RPMI8226 (cell line): Measurements from ENCODE around the gene ZDHHC4.
A peak's percentile ranks its signal among the peaks of the same experiment; 100 is the strongest.
"Not testable (repeated sequence)": the region's sequence is repeated elsewhere in the genome, so short reads cannot be mapped to it uniquely, and the experiment has no call there.

Experiments
- DNase-seq: peaks from one replicate; pipeline ENCODE4 v3.0.0-alpha.2; 2015

The ZDHHC4 gene

DNA sequence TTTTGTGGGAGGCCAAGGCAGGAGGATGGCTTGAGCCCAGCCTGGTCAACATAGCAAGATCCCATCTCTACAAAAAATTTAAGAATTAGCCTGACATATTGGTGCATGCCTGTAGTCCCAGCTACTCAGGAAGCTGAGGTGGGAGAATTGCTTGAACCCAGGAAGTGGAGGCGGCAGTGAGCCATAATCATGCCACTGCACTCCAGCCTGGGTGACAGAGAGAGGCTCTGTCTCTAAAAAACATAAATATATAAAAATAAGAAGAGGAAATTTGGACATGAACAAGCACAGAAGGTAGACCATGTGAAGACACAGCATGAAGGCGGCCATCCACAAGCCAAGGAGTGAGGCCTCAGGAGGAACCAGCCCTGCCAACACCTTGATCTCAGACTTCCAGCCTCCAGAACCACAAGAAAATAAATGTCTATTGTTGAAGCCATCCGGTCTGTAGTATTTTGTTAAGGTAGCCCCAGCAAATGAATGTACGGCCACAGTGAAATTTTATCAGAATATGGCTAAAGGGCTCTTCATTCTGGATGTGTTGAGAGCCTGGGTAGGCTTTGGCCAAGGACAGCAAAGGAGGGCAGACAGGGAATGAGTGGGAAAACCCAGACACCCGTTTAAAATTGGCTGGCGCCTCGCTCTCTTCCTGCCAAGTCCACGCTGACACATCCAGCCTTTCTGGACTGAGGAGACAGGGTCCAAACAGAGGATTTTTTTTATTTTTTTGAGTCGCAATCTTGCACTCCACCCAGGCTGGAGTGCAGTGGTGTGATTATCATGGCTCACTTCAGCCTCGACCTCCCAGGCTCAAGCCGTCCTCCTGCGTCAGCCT, 13.1 kb upstream of the ZDHHC4 start:
- DNase-seq: no peak

DNA sequence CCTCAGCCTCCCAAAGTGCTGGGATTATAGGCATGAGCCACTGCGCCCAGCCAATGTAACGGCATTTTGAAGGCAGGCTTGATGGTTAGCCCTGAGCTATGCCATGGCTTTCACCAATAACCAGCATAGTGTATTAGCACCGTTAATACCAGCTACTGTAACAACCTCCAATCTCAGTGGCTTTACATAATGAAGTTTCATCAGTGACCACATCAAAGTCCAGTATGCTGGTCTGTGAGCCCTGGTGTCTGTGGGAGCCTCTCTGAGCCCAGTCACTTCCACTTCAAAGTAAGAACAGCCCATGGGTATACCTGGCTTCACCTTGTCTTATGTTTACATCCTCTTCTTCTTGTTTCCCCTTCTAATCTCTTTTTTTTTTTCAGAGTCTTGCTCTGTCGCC, 11.6 kb upstream of the ZDHHC4 start:
- DNase-seq: no peak

DNA sequence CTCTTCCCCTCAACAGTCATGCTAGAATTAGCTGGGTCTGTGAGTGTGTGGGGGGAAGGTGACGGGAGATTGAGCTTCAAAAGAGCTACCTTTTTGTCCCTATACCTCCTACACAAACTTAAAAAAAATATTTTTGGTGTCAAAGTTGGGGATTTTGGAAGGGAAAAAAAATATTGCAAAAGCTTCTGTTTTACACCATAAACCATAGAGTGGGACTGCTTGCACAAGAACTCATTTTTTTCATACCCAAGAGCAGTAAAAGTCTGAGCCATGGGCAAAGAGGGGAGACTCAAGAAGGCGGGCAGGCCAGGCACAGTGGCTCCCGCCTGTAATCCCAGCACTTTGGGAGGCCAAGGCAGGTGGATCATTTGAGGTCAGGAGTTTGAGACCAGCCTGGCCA, 9.4 kb upstream of the ZDHHC4 start:
- DNase-seq: no peak

DNA sequence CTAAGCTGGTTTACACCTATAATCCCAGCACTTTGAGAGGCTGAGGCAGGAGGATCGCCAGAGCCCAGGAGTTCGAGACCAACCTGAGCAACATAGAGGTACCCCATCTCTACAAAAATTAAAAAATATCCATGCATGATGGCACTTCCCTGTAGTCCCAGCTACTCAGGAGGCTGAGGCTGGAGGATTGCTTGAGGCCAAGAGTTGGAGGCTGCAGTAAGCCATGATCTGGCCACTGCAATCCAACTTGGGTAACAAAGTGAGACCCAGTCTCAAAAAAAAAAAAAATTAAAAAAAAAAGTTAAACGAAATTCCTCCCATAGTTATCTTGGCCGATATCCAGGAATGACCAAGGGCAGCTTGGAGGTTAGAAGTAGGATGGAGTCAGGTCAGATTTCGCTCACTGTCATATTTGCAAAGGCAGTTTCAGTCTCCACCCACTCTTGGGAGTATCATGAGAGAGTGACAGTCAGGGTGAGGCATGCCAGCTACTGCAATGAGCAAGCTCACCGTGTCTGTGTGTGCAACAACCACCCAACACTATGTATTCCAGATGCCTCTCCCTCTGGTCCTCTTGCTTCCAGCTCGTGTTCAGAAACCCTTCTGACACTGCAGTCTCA, 6.0 kb upstream of the ZDHHC4 start:
- DNase-seq: peak; percentile 56

DNA sequence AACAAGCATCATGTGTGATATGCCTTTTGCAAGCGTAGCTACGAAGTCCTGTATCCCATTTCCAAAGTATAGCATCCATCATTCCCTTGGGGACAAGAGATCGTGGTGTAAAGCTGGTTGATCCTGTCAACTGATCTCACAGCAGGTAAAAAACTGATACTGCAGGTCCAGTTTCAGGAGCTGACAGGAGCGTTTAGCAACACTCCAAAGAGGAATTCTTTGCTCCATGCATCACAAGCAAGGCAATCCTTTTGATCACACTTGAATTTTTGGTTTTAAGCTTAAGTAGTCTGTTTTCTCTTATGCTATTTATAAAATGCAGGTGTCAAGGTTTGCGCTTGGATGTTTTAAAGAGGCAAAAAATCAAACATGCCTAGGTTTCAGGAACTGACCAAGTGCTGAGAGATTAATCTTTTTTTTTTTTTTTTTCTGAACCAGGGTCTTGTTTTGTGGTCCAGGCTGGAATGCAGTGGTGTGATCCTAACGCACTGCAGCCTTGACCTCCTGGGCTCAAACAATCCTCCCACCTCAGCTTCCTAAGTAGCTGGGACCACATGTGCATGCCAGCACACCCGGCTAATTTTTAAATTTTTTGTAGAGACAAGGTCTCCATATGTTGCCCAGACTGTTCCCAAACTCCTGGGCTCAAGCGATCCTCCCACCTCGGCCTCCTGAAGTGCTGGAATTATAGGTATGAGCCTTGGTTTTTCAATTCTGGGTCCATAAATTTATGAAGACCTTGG, 1.8 kb upstream of the ZDHHC4 start:
- DNase-seq: no peak

DNA sequence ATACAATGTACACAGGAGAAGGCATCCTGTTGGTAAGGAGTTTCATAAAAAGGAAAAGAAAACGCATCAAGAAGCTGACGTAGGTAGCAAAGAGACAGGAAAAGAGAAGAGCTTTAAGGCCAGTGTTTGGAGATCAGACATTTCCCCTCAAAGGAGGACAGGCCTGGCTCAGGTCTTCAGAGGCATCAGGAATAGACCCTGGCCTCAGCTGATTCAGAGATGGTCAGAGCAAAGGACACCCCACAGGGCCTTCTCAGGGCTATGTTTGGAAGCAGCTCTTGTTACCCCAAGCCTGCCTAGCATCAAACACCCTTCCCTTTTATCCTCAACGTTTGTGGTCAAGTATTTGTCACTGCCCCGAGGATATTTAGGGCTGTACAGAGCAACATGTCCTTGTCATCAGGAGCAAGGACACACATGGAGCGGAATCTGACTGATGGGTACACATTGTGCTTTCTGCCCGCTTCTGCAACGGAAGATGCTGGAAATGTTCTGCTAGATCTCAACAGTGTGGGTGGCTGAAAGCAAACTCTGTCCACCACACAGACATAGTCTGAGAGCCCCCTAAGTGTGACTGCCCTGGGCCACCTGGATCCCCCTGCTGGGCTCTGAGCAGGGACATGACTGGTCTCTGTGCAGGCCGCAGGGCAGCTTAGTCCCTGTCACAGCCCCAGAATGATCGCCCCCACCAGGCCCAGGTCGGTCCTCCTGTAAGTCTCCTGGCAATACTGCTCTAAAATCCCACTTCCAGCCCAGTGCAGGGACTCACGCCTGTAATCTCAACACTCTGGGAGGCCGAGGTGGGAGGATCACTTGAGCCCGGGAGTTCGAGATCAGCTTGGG, 1.0 kb upstream of the ZDHHC4 start:
- DNase-seq: no peak

DNA sequence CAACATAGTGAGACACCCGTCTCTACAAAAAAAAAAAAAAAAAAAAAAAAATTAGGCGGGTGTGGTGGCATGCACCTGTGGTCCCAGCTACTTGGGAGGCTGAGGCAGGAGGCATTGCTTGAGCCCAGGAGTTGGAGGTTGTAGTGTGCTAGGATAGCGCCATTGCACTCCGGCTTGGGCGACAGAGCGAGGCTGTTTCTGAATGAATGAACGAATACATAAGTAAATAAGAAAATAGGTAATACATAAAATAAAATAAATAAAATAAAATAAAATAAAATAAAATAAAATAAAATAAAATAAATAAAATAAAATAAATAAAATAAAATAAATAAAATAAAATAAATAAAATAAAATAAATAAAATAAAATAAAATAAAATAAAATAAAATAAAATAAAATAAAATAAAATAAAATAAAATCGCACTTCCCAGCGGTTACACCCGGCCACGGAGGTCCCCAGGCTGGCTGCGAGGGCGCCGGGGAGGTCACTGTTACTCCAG, 336 bp upstream of the ZDHHC4 start:
- DNase-seq: peak; percentile 35

DNA sequence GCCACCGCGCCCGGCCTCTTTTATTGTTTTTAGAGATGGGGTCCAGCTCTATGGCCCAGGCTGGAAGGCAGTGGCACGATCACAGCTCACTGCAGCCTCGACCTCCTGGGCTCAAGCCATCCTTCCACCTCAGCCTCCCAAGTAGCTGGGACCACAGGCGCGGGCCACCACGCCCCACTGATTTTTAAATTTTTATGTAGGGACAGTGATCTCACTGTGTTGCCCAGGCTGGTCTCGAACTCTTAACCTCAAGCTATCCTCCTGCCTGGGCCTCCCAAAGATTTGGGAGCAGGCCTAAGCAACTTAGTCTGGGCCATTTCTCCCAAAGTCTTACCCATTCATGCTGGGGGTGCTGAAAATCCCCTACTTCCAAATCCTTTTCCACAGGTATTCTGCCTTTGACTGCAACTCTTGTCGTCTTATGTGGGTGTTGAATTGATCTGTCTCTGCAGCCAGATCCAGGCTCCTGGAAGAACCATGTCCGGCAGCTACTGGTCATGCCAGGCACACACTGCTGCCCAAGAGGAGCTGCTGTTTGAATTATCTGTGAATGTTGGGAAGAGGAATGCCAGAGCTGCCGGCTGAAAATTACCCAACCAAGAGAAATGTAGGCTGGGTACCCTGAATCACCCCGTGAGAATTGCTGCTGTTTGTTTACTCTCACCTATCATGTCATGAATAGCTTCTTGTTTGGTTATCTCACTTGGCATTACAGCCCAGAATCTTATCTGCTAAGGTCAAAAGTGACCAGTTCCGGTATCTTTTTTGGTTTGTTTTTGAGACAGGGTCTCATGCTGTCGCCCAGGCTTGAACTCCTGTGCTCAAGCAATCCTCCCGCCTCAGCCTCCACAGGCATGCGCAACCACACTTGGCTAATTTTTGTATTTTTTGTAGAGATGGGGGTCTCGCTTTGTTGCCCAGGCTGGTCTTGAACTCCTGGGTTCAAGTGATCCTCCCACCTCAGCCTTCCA, 1.1 kb downstream of the ZDHHC4 start:
- no peak for DNase-seq

DNA sequence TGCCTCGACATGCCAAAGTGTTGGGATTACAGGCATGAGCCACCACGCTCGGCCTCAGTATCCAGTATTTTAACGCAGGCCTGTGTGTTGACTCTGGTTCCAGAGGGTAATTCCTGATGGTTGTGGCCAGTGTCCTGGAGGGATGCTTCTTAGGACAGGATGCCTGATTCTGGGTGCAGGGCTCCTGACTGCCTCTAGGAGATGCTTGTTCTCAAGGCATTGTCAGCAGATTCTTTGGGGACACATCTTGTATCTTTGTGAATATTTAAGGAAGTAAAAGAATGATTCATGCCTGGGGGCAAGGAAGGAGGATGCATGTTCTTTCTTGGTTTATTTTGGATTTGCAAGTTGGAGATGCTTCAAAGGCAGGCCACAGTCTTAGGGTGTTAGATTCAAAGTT, 2.2 kb downstream of the ZDHHC4 start:
- DNase-seq: no peak

DNA sequence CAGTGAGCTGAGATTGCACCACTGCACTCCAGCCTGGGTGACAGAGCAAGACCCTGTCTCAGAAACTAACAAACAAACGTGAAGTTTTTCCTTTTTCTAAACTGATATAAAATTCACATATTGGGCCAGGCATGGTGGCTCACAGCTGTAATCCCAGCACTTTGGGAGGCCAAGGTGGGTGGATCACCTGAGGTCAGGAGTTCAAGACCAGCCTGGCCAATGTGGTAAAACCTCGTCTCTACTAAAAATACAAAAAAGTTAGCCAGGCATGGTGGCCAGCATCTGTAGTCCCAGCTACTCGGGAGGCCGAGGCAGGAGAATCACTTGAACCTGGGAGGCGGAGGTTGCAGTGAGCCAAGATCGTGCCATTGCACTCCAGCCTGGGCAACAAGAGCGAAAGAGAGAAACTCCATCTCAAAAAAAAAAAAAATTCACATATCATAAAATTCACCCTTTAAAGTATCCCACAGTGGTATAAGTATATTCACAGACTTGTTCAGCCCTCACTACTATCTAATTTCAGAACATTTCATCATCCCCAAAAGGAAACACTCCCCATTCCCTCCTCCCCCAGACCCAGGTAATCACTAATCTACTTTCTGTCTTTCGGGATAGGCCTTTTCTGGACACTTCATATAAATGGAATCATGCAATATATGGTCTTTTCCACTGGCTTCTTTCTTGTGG, 8.6 kb downstream of the ZDHHC4 start:
- not testable (repeated sequence) for DNase-seq

DNA sequence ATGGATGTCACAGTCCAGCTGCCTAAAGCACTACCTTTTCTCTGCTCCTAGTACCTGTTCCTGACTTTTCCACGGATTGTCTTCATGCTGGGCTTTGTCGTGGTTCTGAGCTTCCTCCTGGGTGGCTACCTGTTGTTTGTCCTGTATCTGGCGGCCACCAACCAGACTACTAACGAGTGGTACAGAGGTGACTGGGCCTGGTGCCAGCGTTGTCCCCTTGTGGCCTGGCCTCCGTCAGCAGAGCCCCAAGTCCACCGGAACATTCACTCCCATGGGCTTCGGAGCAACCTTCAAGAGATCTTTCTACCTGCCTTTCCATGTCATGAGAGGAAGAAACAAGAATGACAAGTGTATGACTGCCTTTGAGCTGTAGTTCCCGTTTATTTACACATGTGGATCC, 11.3 kb downstream of the ZDHHC4 start:
- no peak for DNase-seq

DNA sequence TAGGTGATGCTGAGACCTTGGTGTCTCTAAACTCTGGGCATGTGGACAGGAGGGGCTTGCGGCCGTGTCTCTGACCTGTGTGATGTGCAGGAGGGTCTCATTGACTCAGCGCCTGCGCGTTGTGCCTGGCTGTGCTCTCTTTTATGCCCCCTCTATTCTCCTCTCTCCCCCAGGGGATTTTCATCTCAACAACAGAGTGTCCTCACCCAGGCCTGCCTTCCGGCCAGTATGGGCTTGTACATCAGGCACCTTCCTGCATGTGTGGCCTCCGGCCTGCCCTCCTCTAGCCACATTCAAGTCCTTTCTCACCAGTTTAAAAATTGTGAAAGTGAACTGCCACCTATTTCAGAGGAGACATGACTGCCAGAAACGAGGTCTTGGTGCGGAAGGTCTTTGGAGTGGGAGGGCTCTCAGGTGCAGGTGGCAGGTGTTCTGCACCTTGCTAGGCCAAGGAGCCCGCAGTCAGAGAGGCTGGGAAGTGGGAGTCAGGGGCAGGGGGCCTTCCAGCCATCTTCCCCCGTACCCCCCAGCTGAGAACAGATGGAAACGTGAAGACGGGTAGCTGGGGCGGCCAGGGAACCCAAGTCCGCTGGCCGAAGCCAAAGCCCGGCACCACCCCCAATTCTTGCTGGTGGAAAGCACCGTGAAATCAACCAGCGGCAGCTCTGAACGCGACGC, 12.0 kb downstream of the ZDHHC4 start:
- no peak for DNase-seq

DNA sequence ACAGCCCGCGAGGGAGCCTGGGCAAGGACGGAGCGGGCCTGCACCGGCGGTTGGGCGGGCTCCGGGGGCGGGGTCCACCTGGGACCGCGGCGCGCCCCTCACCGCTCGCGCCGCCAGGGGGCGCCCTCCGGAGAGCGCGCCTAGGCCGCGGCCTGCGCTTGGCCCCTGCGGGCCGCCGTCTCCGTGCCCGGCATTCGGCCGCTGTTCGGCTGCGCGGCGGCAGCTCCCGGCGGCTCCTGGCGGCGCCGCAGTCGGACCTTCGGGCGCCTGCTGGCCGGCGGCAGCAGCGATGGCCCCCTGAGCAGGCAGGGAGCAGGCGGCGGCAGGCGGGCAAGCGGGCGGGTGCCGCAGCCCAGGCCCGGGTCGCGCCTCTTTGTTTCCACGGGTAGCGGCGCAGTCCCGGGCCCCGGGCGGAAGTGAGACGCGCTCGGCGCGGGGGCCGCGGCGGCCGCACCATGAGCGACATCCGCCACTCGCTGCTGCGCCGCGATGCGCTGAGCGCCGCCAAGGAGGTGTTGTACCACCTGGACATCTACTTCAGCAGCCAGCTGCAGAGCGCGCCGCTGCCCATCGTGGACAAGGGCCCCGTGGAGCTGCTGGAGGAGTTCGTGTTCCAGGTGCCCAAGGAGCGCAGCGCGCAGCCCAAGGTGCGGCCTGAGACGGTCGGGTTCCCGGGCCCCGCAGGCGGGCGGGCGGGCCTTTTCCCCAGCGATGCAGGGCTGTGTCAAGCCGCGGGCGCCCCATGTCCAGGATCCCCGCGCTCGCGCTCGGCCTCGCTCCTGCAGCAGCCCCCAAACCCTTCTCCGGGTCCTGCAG, 12.8 kb downstream of the ZDHHC4 start, which contains the start of gene INTS15:
TSS of gene INTS15 (plus strand) at position 193 of the 816 bp plus-strand sequence. CDS start at position 456, 263 bp downstream.
- DNase-seq: peak; percentile 93

DNA sequence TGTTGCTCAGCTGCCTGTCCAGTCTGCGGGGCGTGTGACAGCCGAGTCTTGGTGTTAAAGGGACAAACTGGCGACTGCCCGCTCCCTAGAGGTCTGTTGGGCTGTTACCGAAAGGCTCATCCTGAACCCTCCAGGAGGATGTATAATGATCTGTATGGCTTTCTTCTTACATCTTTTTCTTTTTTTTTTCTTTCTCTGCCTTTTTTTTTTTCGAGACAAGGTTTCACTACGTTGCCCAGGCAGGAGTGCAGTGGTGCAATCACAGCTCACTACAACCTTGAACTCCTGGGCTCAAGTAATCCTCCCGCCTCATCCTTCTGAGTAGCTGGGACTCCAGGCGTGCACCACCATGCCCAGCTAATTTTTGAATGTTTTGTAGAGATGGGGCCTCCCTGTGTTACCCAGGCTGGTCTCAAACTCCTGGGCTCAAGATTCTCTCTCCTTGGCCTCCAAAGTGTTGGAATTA, 13.4 kb downstream of the ZDHHC4 start:
- no peak for DNase-seq

DNA sequence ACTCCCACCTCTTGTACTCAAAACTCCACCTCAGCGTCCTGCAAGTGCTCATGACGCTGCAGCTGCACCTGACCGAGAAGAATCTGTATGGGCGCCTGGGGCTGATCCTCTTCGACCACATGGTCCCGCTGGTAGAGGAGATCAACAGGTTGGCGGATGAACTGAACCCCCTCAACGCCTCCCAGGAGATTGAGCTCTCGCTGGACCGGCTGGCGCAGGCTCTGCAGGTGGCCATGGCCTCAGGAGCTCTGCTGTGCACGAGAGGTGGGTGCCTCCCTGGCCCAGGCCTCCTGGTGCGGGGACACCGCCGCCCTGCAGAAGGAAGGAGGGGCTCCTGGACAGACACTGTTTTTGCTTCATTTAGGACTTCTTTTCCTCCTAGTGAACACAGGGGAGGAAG, 22.8 kb downstream of the ZDHHC4 start:
- no peak for DNase-seq

DNA sequence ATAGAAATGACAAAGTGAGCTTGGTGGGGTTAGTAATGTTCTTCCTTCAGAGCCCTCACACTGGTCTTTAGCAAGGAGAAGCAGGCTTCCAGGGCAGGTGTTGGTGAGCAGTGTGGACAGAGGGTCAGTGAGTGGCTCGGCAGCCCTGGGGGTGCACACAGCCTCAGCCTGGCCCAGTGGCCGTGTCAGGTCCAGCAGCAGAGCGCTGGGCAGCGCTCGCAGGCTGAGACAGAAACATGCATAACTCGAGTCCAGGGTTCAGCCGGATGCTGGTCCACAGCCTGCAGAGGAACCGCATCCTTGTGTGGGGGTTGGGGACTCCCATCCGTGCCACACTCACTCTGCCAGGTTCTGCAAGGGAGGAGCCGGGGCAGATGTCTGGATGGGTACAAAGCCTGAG, 27.2 kb downstream of the ZDHHC4 start:
- DNase-seq: no peak

DNA sequence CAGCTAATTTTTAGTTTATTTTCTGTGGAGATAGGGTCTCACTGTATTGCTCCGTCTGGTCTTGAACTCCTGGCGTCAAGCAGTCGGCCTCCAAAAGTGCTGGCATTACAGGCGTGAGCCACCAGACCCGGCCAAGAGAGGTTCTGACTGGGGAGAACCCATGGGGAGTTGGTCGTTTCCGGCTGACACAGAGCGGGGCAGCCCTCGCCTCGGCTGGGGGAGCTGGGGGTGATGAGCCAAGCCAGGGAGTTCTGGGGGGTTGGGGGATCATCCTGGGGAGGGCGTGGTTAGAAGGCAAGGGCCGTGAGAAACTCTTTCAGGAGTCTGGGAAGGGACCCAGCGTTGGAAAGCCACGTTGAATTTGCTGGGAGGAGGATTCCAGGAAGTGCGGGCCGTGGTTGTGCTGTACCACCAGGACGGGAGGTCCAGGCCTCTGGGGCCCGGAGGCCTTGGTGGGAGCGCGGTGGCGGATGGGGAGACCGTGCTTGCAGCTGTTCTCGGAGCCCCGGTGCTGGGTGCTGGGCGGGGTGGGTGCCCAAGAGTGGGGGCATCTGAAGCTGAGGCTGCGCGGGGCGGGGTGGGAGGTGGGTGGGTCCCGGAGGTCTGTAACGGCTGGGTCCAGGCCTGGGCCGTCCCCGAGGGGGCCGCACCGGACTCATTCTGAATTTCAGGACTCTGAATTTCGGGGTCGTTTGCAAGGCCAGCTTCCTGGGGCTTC, 29.8 kb downstream of the ZDHHC4 start:
- no peak for DNase-seq

DNA sequence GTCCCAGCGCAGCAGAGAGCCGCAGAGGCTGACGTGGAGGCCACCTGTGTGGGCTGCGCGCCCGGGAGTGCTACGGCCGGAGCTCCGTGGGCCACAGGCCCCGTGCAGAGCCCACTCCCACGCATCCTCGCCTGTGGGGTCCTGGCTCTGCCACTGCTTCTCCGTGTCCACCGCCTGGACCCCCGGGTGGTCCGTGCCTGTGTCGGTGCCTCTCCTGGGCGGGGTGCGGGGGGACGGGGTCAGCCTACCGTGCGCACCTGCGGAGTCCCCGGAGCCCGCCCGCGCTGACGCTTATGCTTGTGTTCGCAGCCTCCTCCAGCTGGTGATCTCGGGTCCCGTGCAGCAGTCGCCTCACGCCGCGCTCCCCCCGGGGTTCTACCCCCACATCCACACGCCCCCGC, 30.4 kb downstream of the ZDHHC4 start:
- DNase-seq: no peak
